ENCODE data around the gene CCNK. TPM values are rescaled to one million over a fixed set of nuclear protein-coding genes. Genes with fewer than 3 reads are reported as not detected.
A peak's percentile ranks its signal among the peaks of the same experiment; 100 is the strongest.

CCNK gene
- total RNA-seq, result 8.4 and 11.3 TPM in 2 replicates

DNA sequence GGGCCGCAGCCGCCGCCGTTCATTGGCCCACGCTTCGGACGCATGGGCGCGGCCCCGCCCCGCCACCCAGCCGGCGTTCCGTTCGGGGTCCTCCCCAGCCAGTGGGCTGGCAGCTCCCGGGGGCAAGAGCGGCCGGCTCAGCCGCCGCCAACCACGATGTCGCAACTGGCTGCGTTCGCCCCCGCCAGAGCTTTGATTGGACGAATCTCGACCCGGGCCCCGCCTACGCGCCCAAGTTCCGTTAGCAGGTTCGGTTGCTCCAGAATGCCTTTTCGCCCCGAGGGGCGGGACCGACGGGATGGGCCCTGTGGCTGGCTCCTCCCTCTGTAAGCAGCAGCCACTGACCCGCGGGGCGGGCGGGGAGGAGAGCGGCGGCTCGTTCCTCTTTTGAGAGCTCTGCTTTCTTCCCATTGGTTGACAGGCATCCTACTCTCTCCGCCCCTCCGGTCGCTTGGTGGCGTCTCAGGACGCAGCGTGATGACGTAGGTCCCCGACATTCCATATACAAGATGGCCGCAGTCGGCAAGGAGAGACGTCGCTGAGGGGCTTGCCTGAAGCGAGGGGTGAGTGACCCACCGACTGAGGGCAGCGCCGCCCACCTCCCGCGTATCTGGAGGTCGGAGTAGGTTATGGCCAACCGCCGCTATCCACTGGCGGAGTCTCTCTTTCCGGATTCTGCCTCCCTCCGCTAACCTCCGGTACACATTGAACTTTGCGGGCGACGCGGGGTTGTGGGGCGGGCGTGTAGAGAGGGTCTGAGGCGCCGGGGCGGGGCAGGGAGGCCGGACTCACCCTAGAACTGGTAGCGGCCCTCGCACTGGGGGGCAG lies at the start of gene CCNK:
TSS of gene CCNK (plus strand) at position 493 of the 828 bp plus-strand sequence. CDS start 11,269 bp downstream, outside the sequence.
- no peak for TF ChIP-seq CTCF (conservative IDR thresholded peaks at IDR 0.05; ENCODE audit: low read depth, low read length)
- H3K4me3 ChIP-seq (ENCODE audit: low read depth, low read length), result peak within 1 kb of the TSS; percentile 95
- DNase-seq (ENCODE audit: low read depth), result peak; percentile 93

DNA sequence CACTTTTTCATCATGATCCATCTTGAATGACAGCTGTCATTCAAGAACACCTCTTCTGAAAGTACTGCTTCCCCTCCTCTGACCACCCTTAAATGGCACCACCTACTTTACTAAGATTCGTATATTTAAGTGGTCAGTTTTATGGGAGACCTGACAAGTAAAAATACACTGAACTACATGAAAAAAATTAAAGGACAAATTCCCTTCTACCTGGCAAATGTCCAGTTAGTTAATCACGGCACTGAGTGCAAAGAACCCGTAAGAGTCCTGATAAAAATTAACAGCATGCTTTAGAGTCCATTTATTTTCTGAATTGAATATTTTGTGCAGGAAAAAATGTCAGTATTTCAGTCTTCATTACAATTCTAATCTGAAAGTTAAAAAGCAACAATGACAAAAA lies 49.2 kb upstream of the CCNK start:
- no peak for TF ChIP-seq CTCF (conservative IDR thresholded peaks at IDR 0.05; ENCODE audit: low read depth, low read length)
- no peak overlapping the region for H3K4me3 ChIP-seq (ENCODE audit: low read depth, low read length)
- DNase-seq (ENCODE audit: low read depth), result no peak

GRCh38 chr14:99432485-99432884 lies 48.7 kb upstream of the CCNK start:
- TF ChIP-seq CTCF (conservative IDR thresholded peaks at IDR 0.05; ENCODE audit: low read depth, low read length), result no peak
- no peak overlapping the region for H3K4me3 ChIP-seq (ENCODE audit: low read depth, low read length)

GRCh38 chr14:99435327-99435726 lies 45.9 kb upstream of the CCNK start:
- DNase-seq (ENCODE audit: low read depth), result no peak
- no peak overlapping the region for H3K4me3 ChIP-seq (ENCODE audit: low read depth, low read length)
- no peak for TF ChIP-seq CTCF (conservative IDR thresholded peaks at IDR 0.05; ENCODE audit: low read depth, low read length)

More at GRCh38 chr14:99432485-99432884, 48.7 kb upstream of the CCNK start:
- DNase-seq (ENCODE audit: low read depth), result no peak

DNA sequence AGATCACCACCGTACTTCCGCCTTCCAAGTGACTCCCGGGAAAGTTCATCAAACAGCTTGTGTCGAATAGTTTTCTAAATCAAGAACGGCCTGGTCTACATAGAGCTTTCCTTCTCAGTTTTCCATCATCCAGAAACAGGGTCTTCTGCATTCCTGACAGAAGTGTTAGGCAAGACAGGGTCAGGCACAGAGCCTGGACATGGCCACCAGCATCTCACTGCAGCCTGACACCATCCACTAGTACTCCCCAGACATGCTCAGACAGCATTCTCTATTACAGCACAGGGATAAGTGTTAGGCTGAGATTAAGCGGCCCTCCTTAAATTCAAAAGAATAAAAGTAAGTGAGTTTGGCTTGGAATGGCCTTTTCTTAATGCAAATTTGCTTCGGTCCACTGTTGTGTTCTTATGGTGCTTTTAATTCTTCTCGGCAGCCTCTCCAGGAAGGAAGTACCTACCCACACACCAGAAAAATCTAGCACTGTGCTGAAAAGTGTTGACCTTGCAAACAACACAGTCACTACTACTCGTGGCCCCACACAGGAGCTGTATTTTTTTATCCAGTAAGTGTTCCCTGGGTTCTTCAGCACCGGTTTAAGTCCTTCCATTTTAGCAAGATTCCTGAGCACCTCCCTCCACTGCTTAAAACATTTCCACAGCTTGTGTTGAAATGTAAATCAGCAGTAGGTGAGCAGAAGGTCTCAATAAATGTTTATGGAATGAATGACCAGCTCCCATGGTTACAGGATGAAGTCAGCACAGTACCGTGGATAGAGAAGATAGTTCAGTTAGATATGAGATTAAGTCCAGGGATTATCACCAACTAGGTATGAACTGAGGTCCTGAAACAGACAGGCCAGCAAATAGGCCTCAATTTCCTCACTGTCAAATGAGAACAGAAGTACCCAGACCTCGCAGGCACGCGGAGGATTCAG lies 44.7 kb upstream of the CCNK start:
- no peak for DNase-seq (ENCODE audit: low read depth)
- no peak for TF ChIP-seq CTCF (conservative IDR thresholded peaks at IDR 0.05; ENCODE audit: low read depth, low read length)
- H3K4me3 ChIP-seq (ENCODE audit: low read depth, low read length), result no peak overlapping the region

DNA sequence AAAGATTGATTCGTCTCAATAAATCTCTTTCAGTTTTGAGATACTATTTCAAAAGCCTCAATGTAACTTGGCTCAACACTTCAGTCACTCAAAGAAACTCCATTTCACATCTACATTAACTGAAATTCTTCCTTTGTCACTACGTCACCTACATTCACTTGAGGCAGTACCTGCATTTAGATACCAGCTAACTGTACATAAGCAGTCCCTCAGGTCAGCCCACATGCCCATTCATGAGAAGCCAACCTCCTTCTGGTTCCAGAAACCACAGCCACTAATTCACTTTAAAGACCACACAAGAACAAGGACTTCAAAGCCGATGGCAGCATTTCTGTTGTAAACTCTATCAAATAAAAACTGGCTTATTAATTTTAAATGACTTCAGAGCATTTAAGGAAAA lies 43.5 kb upstream of the CCNK start:
- no peak overlapping the region for H3K4me3 ChIP-seq (ENCODE audit: low read depth, low read length)
- DNase-seq (ENCODE audit: low read depth), result no peak
- TF ChIP-seq CTCF (conservative IDR thresholded peaks at IDR 0.05; ENCODE audit: low read depth, low read length), result no peak

All from epithelial cell of proximal tubule (primary cell).